HPDE6-E6E7 (cell line): Measurements from ENCODE around the gene OSBPL5.
"Not testable (repeated sequence)": the region's sequence is repeated elsewhere in the genome, so short reads cannot be mapped to it uniquely, and the experiment has no call there.

Experiments used
- DNase-seq: peaks from one replicate; pipeline ENCODE4 v3.0.0; 2011; ENCODE audit warnings: missing footprints; ENCODE audit errors: extremely low spot score

Gene OSBPL5

GRCh38 chr11:3121416-3121815 is 43.7 kb downstream of the OSBPL5 start:
- DNase-seq = no peak

DNA sequence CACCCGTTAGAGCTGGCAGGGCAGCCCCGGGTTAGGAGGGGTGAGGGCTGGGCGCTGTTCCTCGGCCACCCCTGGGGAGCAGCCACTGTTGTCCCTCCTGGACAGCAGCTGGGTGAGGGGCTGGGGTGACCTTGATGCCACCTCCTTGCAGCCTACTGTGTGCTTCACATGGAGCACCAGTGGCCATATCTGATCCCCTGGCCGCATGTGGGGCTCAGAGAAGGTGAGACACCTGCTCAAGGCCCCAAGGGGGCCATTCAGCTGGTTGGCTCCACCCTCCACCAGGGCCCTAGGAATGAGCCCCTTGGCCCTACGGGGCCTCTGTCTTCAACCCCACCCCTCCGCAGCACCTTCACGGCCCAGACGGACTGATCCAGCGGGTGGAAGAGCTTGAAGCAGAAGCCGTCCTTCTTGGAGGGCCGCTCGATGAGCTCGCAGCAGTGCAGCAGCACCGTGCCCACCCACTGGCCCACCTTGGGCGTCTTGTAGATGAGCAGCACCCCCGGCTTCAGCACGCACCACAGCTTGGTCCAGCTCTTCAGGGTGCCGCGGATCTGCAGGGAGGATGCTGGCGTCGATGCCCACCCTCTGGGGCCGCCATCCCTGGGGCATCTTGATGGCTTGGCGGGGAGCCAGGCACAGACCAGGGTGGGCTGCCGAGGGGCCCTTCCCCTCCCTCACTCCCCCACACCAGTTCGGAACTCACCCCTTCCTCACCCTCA is 44.9 kb downstream of the OSBPL5 start:
- DNase-seq = no peak

DNA sequence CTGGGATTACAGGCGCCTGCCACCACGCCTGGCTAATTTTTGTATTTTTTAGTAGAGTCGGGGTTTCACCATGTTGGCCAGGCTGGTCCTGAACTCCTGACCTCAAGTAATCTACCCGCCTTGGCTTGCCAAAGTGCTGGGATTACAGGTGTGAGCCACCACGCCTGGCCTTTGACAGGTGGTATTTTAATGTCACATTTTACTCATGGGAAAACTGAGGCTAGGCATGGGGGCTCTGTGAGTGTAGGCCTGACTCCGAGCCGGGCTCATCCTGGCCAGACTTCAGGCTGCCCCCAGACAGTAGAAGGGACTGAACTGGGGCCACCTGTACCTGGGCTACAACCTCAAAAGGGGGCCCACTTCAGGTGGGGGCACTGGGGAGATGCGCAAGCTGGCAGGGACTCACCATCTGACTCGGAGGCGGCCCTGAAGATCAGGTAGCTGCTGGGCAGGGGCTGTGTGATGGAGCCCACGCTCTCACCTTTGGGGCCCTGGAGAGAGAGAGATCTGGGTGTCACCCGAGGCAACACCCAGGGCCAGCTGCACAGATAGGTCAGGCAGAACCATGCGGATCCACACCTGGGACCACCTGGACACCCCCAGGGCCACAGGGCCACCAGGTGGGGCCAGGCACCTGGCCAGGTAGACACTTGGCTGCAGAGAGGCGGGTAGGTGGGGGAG is 45.8 kb downstream of the OSBPL5 start:
- no peak for DNase-seq

- DNase-seq = no peak
Observed at GRCh38 chr11:3115321-3115720, 49.8 kb downstream of the OSBPL5 start.

DNA sequence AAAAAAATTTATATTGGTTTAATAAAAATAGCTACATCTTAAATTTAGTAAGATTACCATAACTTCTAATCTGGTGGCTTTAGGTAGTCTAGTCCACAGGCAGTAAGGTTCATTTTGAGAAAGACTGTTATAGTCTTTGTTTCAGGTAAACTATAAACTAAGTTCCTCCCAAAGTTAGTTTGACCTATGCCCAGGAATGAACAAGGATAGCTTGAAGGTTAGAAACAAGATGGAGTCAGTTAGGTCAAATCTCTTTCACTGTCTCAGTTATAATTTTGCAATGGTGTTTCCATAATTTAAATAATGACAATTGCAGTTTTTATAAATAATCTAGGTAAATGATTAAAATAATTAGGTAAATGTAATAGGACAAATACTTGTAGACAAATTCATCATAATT is 51.4 kb downstream of the OSBPL5 start:
- not testable (repeated sequence) for DNase-seq

DNA sequence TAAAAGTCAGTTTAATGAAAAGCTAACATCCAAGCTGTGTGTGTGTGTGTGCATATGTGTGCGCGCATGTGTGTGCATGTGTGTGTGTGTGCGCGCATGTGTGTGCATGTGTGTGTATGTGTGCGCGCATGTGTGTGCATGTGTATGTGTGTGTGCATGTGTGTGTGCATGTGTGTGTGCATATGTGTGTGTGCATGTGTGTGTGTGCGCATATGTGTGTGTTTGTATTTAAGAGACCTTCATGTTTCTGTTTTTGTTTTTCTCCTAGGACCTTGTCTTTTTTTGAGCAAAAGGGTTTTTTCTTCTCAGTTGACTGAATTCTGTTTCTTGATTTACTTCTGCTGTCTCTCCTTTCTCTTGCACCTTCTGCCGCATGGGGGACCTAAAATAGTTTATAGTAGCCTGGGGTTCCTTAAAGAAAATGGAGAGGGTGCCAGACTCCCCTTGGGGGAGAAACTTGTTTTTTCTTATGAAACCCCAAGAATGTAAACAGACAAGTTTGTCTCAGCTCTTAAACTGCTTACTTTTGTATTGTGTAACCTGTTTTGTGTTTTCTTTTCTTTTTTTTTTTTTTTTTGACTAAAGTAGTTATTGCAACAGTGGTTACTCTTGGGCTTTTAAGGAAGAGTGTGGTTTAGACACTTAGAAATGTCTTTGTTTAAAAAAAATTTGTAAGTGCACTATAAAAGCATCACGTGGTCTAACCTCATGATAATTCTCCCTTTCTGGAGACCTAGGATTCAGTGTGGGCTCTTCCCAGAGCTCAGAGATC is 53.0 kb downstream of the OSBPL5 start:
- no peak for DNase-seq

DNA sequence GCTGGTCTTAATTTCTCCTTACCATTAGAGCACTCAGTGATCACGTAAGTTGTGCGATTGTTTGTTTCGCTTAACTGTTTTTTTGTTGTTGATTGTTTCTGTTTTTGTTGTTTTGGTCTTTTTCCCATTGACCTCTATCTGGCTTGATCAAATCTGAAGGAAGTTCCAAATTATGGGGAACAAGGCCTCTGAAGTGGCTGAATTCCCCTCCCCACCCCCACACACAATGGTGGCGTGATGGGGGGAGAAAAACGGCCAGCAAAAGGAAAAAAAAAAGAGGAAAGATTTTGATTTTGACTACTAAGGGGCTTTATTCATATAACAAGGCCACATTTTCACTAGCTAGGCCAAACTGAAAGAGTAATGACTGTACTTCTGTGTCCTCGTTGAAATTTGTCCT is 53.6 kb downstream of the OSBPL5 start:
- no peak for DNase-seq

GRCh38 chr11:3109921-3110706 is 55.0 kb downstream of the OSBPL5 start:
- peak; percentile 76 for DNase-seq

DNA sequence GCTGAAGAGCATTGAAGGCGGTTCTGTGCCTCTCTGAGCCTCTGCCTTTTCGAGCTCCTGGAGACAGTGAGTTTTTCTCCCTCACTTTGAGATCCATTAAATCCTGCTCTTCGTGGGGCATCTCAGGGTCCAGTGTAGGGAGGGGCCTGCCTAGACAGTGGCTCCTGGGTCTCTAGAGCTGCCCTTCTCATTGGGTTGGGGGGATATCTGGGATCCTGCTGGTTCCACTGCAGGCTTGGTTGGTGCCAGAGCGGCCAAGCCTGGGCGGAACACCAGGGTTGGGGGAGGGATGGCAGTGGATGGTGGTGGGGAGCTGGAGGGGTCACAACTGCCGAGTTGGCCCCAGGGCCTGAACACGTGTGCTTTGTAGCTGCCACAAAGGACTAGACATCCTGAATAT is 55.7 kb downstream of the OSBPL5 start:
- no peak for DNase-seq

DNA sequence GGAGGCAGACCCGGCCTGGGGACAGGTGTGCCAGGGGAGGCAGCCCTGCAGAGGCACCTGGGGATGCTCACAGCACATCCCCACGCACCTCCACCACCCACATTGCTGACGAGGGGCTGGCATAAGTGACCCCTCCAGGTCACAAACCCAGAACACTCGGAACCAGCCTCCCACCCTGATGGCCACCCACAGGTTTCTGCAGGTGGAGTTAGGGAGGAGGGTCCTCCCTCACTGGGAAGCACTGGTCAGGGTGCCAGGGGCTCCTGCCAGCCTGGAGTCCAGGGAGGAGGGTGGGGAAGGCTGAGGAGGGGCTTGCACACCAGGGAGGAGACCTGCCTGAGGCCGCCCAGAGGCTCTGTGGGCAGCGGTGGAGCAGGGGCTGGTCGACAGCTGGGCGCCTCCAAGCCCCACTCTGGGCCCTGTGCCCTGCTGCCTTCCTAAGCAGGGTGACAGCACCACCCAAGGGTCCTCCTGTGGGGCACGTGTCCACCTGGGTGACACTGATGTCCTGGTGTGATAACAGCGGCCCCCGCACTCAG is 56.9 kb downstream of the OSBPL5 start:
- no peak for DNase-seq

GRCh38 chr11:3107608-3108182 is 57.4 kb downstream of the OSBPL5 start:
- DNase-seq = no peak

DNA sequence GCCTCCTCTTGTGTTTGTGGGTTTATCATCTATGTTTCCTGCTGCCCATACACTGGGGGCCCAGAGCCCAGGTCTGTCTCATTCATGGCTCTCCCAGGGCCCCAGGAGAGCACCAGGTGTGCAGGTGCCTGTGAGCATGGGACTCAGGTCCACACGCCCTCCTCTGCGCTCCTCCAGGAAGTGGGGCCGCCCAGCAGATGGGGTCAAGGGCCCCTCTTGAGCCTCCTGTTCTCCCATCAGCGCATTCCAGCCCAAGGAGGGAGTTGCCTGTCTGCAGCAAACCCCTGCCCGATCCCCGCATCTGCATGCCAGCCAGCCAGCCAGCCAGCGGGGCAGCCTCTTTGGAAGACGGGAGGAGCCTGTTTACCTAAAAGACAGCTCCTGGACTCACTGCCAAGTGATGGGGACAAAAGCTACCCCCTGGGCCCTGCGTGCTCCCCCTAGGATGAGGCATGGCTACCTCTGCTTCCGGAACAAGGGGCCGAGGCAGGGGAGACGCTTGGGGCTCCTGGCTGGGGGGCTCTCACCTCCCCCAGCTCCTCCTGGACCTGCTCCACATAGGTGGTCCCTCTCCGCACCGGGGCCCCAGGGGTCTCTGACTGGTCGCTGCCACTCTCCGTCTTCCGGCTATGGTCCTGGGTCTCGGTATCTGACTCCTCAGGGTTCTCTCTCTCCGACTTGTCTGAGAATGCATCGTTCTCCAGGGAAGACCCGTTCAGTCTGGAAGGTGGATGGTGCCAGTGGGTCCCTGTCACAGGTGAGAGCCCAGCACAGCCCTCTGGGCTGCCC is 58.2 kb downstream of the OSBPL5 start:
- DNase-seq = no peak

DNA sequence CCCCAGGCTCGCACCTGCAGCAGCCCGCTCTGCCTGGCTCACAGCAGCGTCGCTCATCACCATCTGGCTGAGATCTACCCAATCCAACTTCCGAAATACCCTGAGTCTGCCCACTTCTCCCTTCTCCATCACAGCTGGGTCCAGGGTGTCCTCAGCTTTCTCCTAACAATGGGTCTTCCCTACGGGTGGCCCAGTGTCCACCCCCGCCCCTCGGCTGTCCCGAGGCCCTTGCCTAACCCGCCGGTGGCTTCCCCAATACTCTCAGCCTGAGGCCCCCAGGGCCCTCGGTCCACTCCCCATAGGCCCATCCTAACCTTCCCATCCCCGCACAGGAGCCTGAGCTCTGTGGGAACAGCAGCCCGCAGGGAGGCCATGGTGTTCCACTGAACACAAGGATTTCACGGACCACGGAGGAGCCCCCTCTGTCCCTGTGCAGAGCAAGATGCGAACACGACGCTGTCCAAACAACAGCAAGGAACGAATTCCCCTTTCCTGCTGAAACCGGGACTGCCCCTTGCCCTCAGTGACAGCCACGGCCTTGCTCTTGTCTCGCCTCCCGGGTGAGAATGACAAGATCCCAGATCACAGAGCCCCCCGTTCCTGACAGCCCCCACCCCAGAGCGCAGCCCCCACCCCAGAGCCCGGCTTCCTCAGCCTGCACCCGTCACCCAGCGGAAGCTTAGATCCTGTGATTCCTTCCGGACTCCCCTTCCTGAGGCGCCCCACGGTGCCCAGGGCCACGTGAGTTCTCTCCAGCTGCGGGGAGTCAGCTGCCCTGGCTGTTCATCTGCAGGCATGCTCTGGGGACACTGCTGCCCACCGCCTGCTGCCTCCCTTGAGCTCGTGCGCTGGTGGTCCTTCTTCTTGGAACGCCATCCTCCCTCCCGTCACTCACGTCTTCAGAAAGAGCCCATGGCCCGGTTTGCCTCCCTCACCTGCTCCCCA is 59.0 kb downstream of the OSBPL5 start:
- no peak for DNase-seq

DNA sequence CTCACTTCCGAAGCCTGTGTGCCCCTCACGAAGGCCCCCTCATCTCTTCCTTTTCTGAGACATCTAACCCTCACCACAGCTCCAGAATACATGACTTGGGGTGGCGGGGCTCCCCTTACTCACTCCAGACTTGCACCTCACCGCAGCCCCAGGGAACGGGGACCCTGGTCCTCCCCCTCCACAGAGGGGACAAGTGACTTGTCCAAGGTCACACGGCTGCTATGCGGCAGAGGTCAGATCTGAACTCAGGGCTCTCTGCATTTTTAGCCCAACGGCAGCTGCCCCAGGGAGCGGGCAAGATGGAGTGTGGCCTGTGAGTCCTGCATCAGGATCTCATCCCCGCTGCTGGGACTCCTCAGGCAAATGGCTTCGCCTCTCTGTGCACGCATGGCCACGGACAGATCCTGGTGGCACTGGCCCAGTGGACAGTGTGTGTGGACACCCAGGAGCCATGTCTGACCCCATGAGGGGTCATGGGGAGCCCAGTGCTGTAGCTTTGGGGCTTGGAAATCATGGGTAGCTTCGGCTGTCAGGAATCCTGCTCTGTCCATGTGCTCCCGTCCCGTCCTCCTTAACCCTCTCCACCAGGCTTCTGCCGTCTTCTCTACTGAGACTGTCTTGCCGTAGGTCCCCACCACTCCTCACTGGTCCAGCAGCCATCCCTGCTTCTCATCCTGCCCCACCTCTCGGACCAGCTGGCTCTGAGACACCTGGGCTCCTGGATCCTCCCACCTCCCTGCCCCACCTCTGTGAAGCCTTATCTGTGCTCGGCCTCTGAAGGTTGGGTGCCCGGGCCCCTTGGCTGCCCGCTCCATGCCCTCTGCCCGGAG is 59.9 kb downstream of the OSBPL5 start:
- DNase-seq = no peak

DNA sequence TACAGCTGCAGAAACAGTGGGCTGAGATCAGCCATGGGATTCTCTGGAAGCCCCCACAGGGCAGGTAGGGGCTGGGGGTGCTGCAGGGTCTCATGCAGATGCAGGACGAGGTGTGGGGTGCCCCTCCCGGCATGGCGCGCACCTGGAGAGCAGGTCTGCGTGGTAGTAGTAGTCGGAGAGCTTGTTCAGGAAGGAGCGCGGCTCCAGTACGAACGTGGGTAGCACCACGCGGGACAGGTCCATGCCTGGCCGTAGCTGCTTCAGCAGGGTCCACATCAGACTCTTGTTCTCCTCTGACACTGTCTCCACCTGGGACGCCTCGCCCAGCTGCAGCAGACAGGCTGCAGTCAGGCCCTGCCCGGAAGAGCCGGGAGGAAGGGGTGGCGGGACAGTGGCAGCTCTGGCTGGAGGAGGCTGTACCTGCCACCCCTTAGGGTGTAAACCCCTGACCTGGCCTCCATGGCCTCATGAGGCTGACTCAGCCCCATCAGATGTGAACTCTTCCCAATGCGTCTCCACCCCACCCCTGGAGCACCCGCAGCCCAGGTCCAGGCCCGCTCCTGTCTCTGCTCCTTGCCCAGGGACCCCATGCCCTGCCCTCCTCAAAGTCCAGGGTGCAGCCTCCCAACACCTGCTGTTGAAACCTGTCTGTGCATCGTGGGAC is 60.9 kb downstream of the OSBPL5 start:
- no peak for DNase-seq

- DNase-seq = no peak
Observed at GRCh38 chr11:3103076-3103475, 62.0 kb downstream of the OSBPL5 start.

DNA sequence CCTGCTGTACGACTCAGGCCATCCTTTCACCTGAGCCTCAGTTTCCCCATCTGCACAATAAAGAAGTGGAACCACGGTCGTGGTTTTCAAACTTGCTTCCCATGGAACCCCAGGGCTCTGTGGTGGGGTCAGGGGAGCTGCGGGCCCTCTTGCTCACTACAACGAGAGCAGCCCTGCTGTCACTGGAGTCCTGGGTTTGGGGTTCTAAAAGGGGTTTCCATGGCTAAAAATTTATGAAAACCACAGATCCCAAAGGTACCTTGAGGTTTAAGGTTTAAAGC is 62.5 kb downstream of the OSBPL5 start:
- no peak for DNase-seq
